ENCODE measurements around the gene FASTKD2.

- TF ChIP-seq CTCF (conservative IDR thresholded peaks at IDR 0.05; ENCODE audit: low read length) (peak; percentile 24; the same call in 1 of the 2 replicates), EZH2phosphoT487 (IDR thresholded peaks at IDR 0.05; ENCODE audit: borderline replicate concordance) (no peak)
Observed at GRCh38 chr2:206831442-206831995, 66.1 kb downstream of the FASTKD2 start.

All from Loucy (cell line).